ENCODE measurements around the gene PLXNA3. TPM values are rescaled to one million over a fixed set of nuclear protein-coding genes. Genes with fewer than 3 reads are reported as not detected.

Gene PLXNA3
- total and polyA plus RNA-seq, 12 donors: 9.7 to 35.3 (median 16.7) TPM

- H3K36me3 ChIP-seq: peaks cover 0 to 18% (median 0%) of the 10 kb centered on the region in 9 donors
- no peaks in the 10 kb centered on the region for H3K9me3 ChIP-seq
- 7 to 14% methylated on average over 56 to 87 of the region's 87 CpGs for WGBS, 2 donors
- peak; percentile 92 to 94 for DNase-seq
- TF ChIP-seq CTCF (IDR thresholded peaks at IDR 0.05): peak in 2 of 9 donors; percentile 30
- peak within 1 kb of the TSS; percentile 58 to 90 (median 82) for H3K27ac ChIP-seq
- H3K4me3 ChIP-seq: peak within 1 kb of the TSS; percentile 58 to 87 (median 76)
- intact Hi-C loops (cut with DNase I): no loop called here
- peak; percentile 95 to 99 (median 98) for ATAC-seq
- H3K27me3 ChIP-seq: no peaks in the 10 kb centered on the region
- peaks cover 0 to 30% (median 17%) of the 10 kb centered on the region in 9 donors for H3K4me1 ChIP-seq
Measured at GRCh38 chrX:154428176-154429171, 29.6 kb upstream of the PLXNA3 start, which contains the start of gene ATP6AP1. Gene ATP6AP1 (plus strand): TSS chrX:154428677. CDS start chrX:154428693, 16 bp downstream.

GRCh38 chrX:154429711-154430110 is 28.4 kb upstream of the PLXNA3 start:
- H3K4me3 ChIP-seq: peak overlapping the region in 6 of 10 donors; percentile 71 to 84 (median 79)
- no peak for DNase-seq
- H3K27ac ChIP-seq: peak overlapping the region in 3 of 10 donors; percentile 81 to 90 (median 84)
- 83 to 87% methylated on average over 2 of the region's 2 CpGs for WGBS, 2 donors
- no peak for ATAC-seq
- intact Hi-C loops (cut with DNase I): no loop called here
- H3K36me3 ChIP-seq: peaks cover 0 to 29% (median 0%) of the 10 kb centered on the region in 9 donors
- no peaks in the 10 kb centered on the region for H3K27me3 ChIP-seq
- no peaks in the 10 kb centered on the region for H3K9me3 ChIP-seq
- TF ChIP-seq CTCF (IDR thresholded peaks at IDR 0.05): no peak
- peaks cover 0 to 30% (median 17%) of the 10 kb centered on the region in 9 donors for H3K4me1 ChIP-seq

- intact Hi-C loops (cut with DNase I): no loop called here
- Histone ChIP-seq H3K9me3 (no peaks in the 10 kb centered on the region), H3K27me3 (no peaks in the 10 kb centered on the region), H3K4me1 (peaks cover 0 to 30% (median 17%) of the 10 kb centered on the region in 9 donors), H3K4me3 (peak overlapping the region in 1 of 10 donors; percentile 23), H3K27ac (peak overlapping the region in 7 of 10 donors; percentile 20 to 90 (median 39)), H3K36me3 (peaks cover 0 to 37% (median 0%) of the 10 kb centered on the region in 9 donors)
- no peak for ATAC-seq
- TF ChIP-seq CTCF (IDR thresholded peaks at IDR 0.05): no peak
- no peak for DNase-seq
- 53 to 57% methylated on average over 6 of the region's 6 CpGs for WGBS, 2 donors
Measured at GRCh38 chrX:154430479-154430878, 27.6 kb upstream of the PLXNA3 start.

GRCh38 chrX:154430916-154431315 is 27.2 kb upstream of the PLXNA3 start:
- Histone ChIP-seq H3K27me3 (no peaks in the 10 kb centered on the region), H3K4me3 (no peak overlapping the region), H3K4me1 (peaks cover 0 to 30% (median 17%) of the 10 kb centered on the region in 9 donors), H3K36me3 (peaks cover 0 to 41% (median 0%) of the 10 kb centered on the region in 9 donors), H3K9me3 (no peaks in the 10 kb centered on the region), H3K27ac (peak overlapping the region in 8 of 10 donors; percentile 20 to 90 (median 41))
- WGBS, 2 donors: 68 to 75% methylated on average over 7 of the region's 7 CpGs
- no peak for TF ChIP-seq CTCF (IDR thresholded peaks at IDR 0.05)
- ATAC-seq (no peak), DNase-seq (no peak)
- intact Hi-C loops (cut with DNase I): no loop called here

Data from heart right ventricle (tissue), 16 donors.